PC-9 (cell line): Measurements from ENCODE around the gene MLXIPL. TPM values are rescaled to one million over a fixed set of nuclear protein-coding genes. Genes with fewer than 3 reads are reported as not detected.

Experiments
- BruUV-seq: library from RNA; stranded (reverse); fragments of 400-500 nt; replicated peaks from 2 replicates; lab custom pipeline; 2021; lab: Mats Ljungman, UMichigan
- CTCF ChIA-PET: fragments of 300-600 bp; sonication (Branson Sonifier 250); formaldehyde crosslinking; loops from one replicate; lab custom pipeline; 2022; ENCODE audit warnings: antibody characterized with exemption; lab: Charles Lee
- POLR2A ChIA-PET: fragments of 300-600 bp; sonication (Branson Sonifier 250); formaldehyde crosslinking; loops from one replicate; lab custom pipeline; 2022; ENCODE audit warnings: antibody characterized with exemption; ENCODE audit not compliant: unreplicated experiment; lab: Charles Lee
- DNase-seq, 2 experiments: peaks; one replicate each; pipeline versions ENCODE4 v3.0.0 to v3.0.0-alpha.2; 2015 to 2022; ENCODE audit warnings: mixed read lengths in 1 of 2
- H2AFZ ChIP-seq: fragments of 200-600 bp; sonication (generic); 2 replicates; pipeline ENCODE4 v1.8.1; 2017; ENCODE audit warnings: antibody characterized with exemption
- H3F3A ChIP-seq: fragments of 200-600 bp; sonication (generic); 2 replicates; pipeline ENCODE4 v1.8.1; 2017; ENCODE audit warnings: antibody characterized with exemption, mild to moderate bottlenecking, low read depth; ENCODE audit not compliant: insufficient read depth
- H3K27ac ChIP-seq: fragments of 200-600 bp; sonication (generic); 2 replicates; pipeline ENCODE4 v1.6.1; 2016; ENCODE audit warnings: mixed run types
- H3K27me3 ChIP-seq: fragments of 200-600 bp; sonication (generic); 2 replicates; pipeline ENCODE4 v1.6.1; 2016; ENCODE audit warnings: low read depth, mixed run types; ENCODE audit not compliant: insufficient read depth
- H3K36me3 ChIP-seq: fragments of 200-600 bp; sonication (generic); 2 replicates; pipeline ENCODE4 v1.6.1; 2016; ENCODE audit warnings: low read depth, mixed run types
- H3K4me1 ChIP-seq: fragments of 200-600 bp; sonication (generic); replicated peaks from 2 replicates; pipeline ENCODE4 v1.6.1; 2016; ENCODE audit warnings: mixed run types; ENCODE audit not compliant: insufficient read depth
- H3K4me2 ChIP-seq: fragments of 200-600 bp; sonication (generic); 2 replicates; pipeline ENCODE4 v1.6.1; 2017; ENCODE audit warnings: mixed run types
- H3K4me3 ChIP-seq: fragments of 200-600 bp; sonication (generic); 2 replicates; pipeline ENCODE4 v1.6.1; 2016; ENCODE audit warnings: mixed run types
- H3K79me2 ChIP-seq: fragments of 200-600 bp; sonication (generic); 2 replicates; pipeline ENCODE4 v1.6.1; 2017; ENCODE audit warnings: low read depth, mixed run types
- H3K9me2 ChIP-seq: fragments of 200-600 bp; sonication (generic); 2 replicates; pipeline ENCODE4 v1.8.1; 2017; ENCODE audit warnings: mild to moderate bottlenecking; ENCODE audit not compliant: insufficient read depth
- H3K9me3 ChIP-seq: fragments of 200-600 bp; sonication (generic); 2 replicates; pipeline ENCODE4 v1.8.1; 2016; ENCODE audit warnings: low read depth; ENCODE audit not compliant: insufficient read depth
- H4K20me1 ChIP-seq: fragments of 200-600 bp; sonication (generic); 2 replicates; pipeline ENCODE4 v1.8.1; 2017; ENCODE audit not compliant: insufficient read depth
- CTCF ChIP-seq: fragments of 200-600 bp; sonication (generic); conservative IDR thresholded peaks from 2 replicates; pipeline ENCODE4 v1.6.1; 2017; ENCODE audit warnings: mixed run types, antibody characterized with exemption, mild to moderate bottlenecking, moderate library complexity
- EZH2 ChIP-seq: fragments of 200-600 bp; sonication (generic); IDR thresholded peaks from 2 replicates; pipeline ENCODE4 v1.8.0; 2017; ENCODE audit warnings: antibody characterized with exemption, low read depth
- intact Hi-C: fragments of 100-400 bp; cut with micrococcal nuclease; formaldehyde crosslinking; loops from one replicate; pipeline ENCODE4 v1.10.0; 2022; ENCODE audit not compliant: unreplicated experiment
- total RNA-seq: library from RNA; stranded (reverse); gene quantifications from 2 replicates; pipeline ENCODE4 v1.2.3, GENCODE V29; 2021

MLXIPL gene
- total RNA-seq, 1 experiment from 2014 or later, result 24.9 TPM

DNA sequence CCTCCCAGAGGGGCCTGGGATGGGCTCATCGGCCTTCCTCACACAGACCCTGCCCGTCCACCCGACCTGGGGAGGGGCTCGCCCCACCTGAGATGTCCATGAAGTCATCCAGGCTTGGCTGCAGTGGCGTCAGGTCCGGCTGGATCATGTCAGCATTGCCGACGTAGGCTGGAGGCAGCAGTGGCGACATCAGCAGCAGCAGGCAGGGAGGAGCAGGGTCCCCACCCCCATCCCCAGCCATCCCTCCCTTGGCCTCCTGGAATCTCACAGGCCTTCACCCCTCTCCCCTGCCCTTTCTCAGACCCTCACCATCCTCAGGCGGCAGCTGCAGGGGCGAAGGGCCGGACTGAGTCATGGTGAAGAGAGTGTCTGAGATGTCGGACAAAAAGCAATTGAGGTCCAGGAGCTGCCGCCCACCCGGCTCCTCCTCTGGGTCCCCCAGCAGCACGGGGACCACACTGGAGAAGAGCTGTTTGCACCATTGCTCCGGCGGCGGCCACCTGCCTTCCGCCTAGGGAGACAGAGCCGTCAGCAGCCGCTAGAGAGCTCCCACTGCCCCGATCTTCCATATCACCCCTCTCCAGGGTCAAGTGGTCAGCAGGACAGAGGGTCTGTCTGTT lies 18.6 kb downstream of the MLXIPL start:
- Histone ChIP-seq H3K9me3 (no peaks in the 10 kb centered on the region), H3K27ac (no peak overlapping the region), H3K79me2 (no peaks in the 10 kb centered on the region), H3F3A (peaks cover 19% of the 10 kb centered on the region; the same call in 1 of the 2 replicates), H3K27me3 (no peaks in the 10 kb centered on the region), H3K4me3 (no peak overlapping the region), H4K20me1 (no peaks in the 10 kb centered on the region), H3K9me2 (no peaks in the 10 kb centered on the region), H3K4me1 (peaks cover 22% of the 10 kb centered on the region), H3K36me3 (no peaks in the 10 kb centered on the region), H3K4me2 (no peak overlapping the region), H2AFZ (no peak overlapping the region)
- TF ChIP-seq EZH2 (no peak), CTCF (no peak)
- no TSS peak for BruUV-seq
- no peak for DNase-seq
- intact Hi-C loops, result no loop called here
- ChIA-PET CTCF (interaction anchor here (0.6 to 0.7 kb wide), 3 partner anchors 10 to 115 kb away, joined by 3 to 7 read pairs (median 4); no protein-coding TSS in a partner anchor), POLR2A (no interaction called here)

DNA sequence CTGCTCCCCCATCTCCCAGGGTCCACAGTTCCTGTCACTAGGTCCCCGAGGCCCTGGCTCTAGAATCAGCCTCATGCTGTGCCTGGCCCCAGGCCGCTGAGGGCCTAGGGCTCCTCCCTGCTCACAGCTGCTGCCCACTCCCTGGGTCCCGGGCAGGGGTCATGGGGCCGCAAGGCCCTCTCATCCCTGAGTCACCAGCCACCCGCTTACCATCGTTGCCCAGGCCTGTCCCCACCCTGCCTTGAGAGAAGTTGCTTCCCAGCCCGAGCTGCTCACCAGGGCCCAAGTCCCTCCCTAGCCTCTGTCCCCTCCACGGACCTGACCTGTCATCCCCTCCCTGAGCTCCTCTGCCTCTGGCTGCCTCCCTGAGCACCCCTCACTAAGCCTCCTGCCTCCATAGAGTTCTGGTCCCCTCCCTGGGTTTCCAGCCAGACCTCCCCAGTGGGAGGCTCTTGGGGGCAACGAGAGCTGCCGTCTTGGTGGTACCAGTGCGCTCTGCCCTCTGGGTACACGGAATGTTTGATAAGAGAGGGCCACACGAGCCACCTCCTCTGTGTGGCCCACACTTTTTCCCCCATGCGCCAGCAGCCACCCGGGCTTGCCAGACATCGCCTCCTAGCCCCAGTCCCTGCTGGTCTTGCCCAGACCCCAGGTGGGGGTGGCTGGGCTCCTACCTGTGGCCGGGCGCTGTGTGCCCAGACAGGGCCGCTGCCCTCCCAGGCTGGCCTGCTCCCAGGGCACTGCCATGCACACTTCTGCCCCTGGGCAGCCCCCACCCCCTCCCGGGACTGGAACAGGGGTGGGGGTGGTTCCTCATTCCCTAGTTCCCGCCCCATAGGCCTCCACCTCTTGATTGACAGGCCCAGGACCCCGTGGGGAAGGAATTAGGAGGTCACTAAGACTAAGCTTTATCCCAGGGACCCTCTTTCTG lies 21.3 kb downstream of the MLXIPL start:
- H3K79me2 ChIP-seq, result no peaks in the 10 kb centered on the region
- BruUV-seq, result no TSS peak
- H3K9me2 ChIP-seq, result no peaks in the 10 kb centered on the region
- H2AFZ ChIP-seq, result no peak overlapping the region
- ChIA-PET CTCF (interaction anchor here (0.5 kb wide), 3 partner anchors 11 to 1529 kb away, joined by 3 to 4 read pairs (median 4); no protein-coding TSS in a partner anchor), POLR2A (no interaction called here)
- H3K4me3 ChIP-seq, result no peak overlapping the region
- intact Hi-C loops, result no loop called here
- H3K4me2 ChIP-seq, result peak overlapping the region; percentile 36
- H3F3A ChIP-seq, result peaks cover 8% of the 10 kb centered on the region; the same call in 1 of the 2 replicates
- peaks cover 13% of the 10 kb centered on the region for H3K4me1 ChIP-seq
- H4K20me1 ChIP-seq, result no peaks in the 10 kb centered on the region
- H3K9me3 ChIP-seq, result no peaks in the 10 kb centered on the region
- no peak overlapping the region for H3K27ac ChIP-seq
- TF ChIP-seq CTCF (no peak), EZH2 (no peak)
- no peaks in the 10 kb centered on the region for H3K36me3 ChIP-seq
- DNase-seq, result peak in 1 of 2 experiments; percentile 55
- no peaks in the 10 kb centered on the region for H3K27me3 ChIP-seq

DNA sequence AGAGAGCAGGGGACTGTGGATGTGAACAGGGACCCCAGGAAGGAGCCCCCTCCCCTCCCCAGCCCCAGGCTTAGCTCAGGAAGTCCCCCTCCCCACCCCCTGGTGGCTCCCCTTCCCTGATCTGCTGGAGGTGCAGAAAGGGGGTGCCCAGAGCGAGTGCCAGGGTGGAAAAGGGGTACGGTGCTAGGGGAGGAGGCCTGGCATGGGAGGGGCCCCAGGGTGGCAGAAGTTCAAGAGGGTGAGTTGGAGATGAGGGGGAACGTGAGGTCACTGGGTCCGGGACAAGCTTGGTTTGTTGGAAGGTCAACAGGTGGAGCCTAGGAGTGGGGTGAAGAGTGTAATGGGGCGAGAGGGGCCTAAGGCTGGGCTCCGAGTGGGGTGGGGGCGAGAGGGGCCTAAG lies 24.4 kb downstream of the MLXIPL start:
- Histone ChIP-seq H3F3A (peaks cover 2% of the 10 kb centered on the region; the same call in 1 of the 2 replicates), H3K9me2 (no peaks in the 10 kb centered on the region), H3K4me2 (no peak overlapping the region), H2AFZ (no peak overlapping the region), H3K79me2 (no peaks in the 10 kb centered on the region), H3K27ac (no peak overlapping the region), H3K27me3 (no peaks in the 10 kb centered on the region), H3K4me1 (peaks cover 13% of the 10 kb centered on the region), H4K20me1 (no peaks in the 10 kb centered on the region), H3K36me3 (no peaks in the 10 kb centered on the region), H3K9me3 (no peaks in the 10 kb centered on the region), H3K4me3 (no peak overlapping the region)
- POLR2A ChIA-PET, result no interaction called here
- intact Hi-C loops, result no loop called here
- TF ChIP-seq CTCF, result no peak
- no peak for TF ChIP-seq EZH2
- CTCF ChIA-PET, result no interaction called here
- DNase-seq, result no peak
- no TSS peak for BruUV-seq
